Mucosa of rectum (tissue), 2 donors: ENCODE measurements around the gene GAS2.
"Not testable (repeated sequence)": the region's sequence is repeated elsewhere in the genome, so short reads cannot be mapped to it uniquely, and the experiment has no call there.

Source experiments
- H3K27ac ChIP-seq, 2 donors: one replicate each; pipeline ENCODE4 v1.7.0; 2013; ENCODE audit warnings: inconsistent platforms in 2 of 2, low read depth in 2 of 2, low read length in 2 of 2
- H3K27me3 ChIP-seq, 2 donors: one replicate each; pipeline ENCODE4 v1.7.0; 2013; ENCODE audit warnings: low read length in 2 of 2; ENCODE audit not compliant: control insufficient read depth in 2 of 2, insufficient read depth in 2 of 2
- H3K36me3 ChIP-seq, 2 donors: one replicate each; pipeline ENCODE4 v1.7.0; 2013; ENCODE audit warnings: low read length in 2 of 2; ENCODE audit not compliant: control insufficient read depth in 2 of 2, insufficient read depth in 2 of 2
- H3K4me1 ChIP-seq, 2 donors: one replicate each; pipeline ENCODE4 v1.7.0; 2013; ENCODE audit warnings: low read length in 2 of 2, mild to moderate bottlenecking in 1 of 2; ENCODE audit not compliant: control insufficient read depth in 2 of 2, insufficient read depth in 2 of 2
- H3K4me3 ChIP-seq, 2 donors: one replicate each; pipeline ENCODE4 v1.7.0; 2013; ENCODE audit warnings: low read length in 2 of 2
- H3K9ac ChIP-seq, 2 donors: one replicate each; pipeline ENCODE4 v1.7.0; 2013; ENCODE audit warnings: low read length in 2 of 2, low read depth in 1 of 2, mild to moderate bottlenecking in 1 of 2
- H3K9me3 ChIP-seq, 2 donors: one replicate each; pipeline ENCODE4 v1.7.0; 2013; ENCODE audit warnings: low read length in 2 of 2; ENCODE audit not compliant: control insufficient read depth in 2 of 2
- donor health status: healthy.
- donor health status: Normal muscosa, but diverticular disease.

The GAS2 gene

GRCh38 chr11:22640862-22641261, 25.5 kb upstream of the GAS2 start:
- H3K27ac ChIP-seq = no peak overlapping the region
- H3K36me3 ChIP-seq = no peaks in the 10 kb centered on the region
- no peak overlapping the region for H3K9ac ChIP-seq
- H3K9me3 ChIP-seq = no peaks in the 10 kb centered on the region
- H3K4me3 ChIP-seq = no peak overlapping the region
- no peaks in the 10 kb centered on the region for H3K27me3 ChIP-seq
- no peaks in the 10 kb centered on the region for H3K4me1 ChIP-seq

GRCh38 chr11:22641559-22641958, 24.9 kb upstream of the GAS2 start:
- no peaks in the 10 kb centered on the region for H3K27me3 ChIP-seq
- H3K9ac ChIP-seq = no peak overlapping the region
- no peaks in the 10 kb centered on the region for H3K36me3 ChIP-seq
- H3K9me3 ChIP-seq = no peaks in the 10 kb centered on the region
- no peak overlapping the region for H3K4me3 ChIP-seq
- H3K27ac ChIP-seq = no peak overlapping the region
- H3K4me1 ChIP-seq = no peaks in the 10 kb centered on the region

GRCh38 chr11:22652346-22652745, 14.1 kb upstream of the GAS2 start:
- H3K27ac ChIP-seq, H3K27me3 ChIP-seq, H3K9ac ChIP-seq, H3K4me1 ChIP-seq, H3K9me3 ChIP-seq, H3K4me3 ChIP-seq, H3K36me3 ChIP-seq: not testable (repeated sequence)

- Histone ChIP-seq H3K36me3 (no peaks in the 10 kb centered on the region), H3K4me1 (no peaks in the 10 kb centered on the region), H3K9me3 (no peaks in the 10 kb centered on the region), H3K27me3 (no peaks in the 10 kb centered on the region), H3K9ac (no peak overlapping the region), H3K4me3 (no peak overlapping the region), H3K27ac (no peak overlapping the region)
These were observed 10.3 kb upstream of the GAS2 start for GRCh38 chr11:22656130-22656529.

GRCh38 chr11:22657101-22657694, 9.2 kb upstream of the GAS2 start:
- Histone ChIP-seq H3K4me3 (no peak overlapping the region), H3K9ac (no peak overlapping the region), H3K4me1 (no peaks in the 10 kb centered on the region), H3K9me3 (no peaks in the 10 kb centered on the region), H3K36me3 (no peaks in the 10 kb centered on the region), H3K27me3 (no peaks in the 10 kb centered on the region), H3K27ac (no peak overlapping the region)

GRCh38 chr11:22659783-22660182, 6.6 kb upstream of the GAS2 start:
- Histone ChIP-seq H3K27ac (no peak overlapping the region), H3K9me3 (no peaks in the 10 kb centered on the region), H3K4me1 (no peaks in the 10 kb centered on the region), H3K4me3 (no peak overlapping the region), H3K9ac (no peak overlapping the region), H3K36me3 (no peaks in the 10 kb centered on the region), H3K27me3 (no peaks in the 10 kb centered on the region)

GRCh38 chr11:22666688-22667439, 453 bp downstream of the GAS2 start:
- Histone ChIP-seq H3K27ac (no peak overlapping the region), H3K4me3 (peak overlapping the region; percentile 26 to 59), H3K9ac (no peak overlapping the region), H3K27me3 (peaks cover 18 to 25% of the 10 kb centered on the region in 2 donors), H3K9me3 (no peaks in the 10 kb centered on the region), H3K4me1 (no peaks in the 10 kb centered on the region), H3K36me3 (no peaks in the 10 kb centered on the region)

GRCh38 chr11:22668005-22668796, 1.8 kb downstream of the GAS2 start:
- no peak overlapping the region for H3K4me3 ChIP-seq

GRCh38 chr11:22669368-22669767, 3.0 kb downstream of the GAS2 start:
- Histone ChIP-seq H3K27me3 (peaks cover 18 to 25% of the 10 kb centered on the region in 2 donors), H3K4me1 (no peaks in the 10 kb centered on the region), H3K9me3 (no peaks in the 10 kb centered on the region), H3K27ac (no peak overlapping the region), H3K4me3 (no peak overlapping the region), H3K9ac (no peak overlapping the region), H3K36me3 (no peaks in the 10 kb centered on the region)

More at GRCh38 chr11:22668005-22668796, 1.8 kb downstream of the GAS2 start:
- Histone ChIP-seq H3K36me3 (no peaks in the 10 kb centered on the region), H3K4me1 (no peaks in the 10 kb centered on the region), H3K27ac (no peak overlapping the region), H3K27me3 (peaks cover 18 to 25% of the 10 kb centered on the region in 2 donors), H3K9ac (no peak overlapping the region), H3K9me3 (no peaks in the 10 kb centered on the region)

- H3K27me3 ChIP-seq = peaks cover 13 to 23% of the 10 kb centered on the region in 2 donors
- peaks cover 0 to 3% of the 10 kb centered on the region in 2 donors for H3K4me1 ChIP-seq
- H3K27ac ChIP-seq = no peak overlapping the region
These were observed 4.4 kb downstream of the GAS2 start for GRCh38 chr11:22670830-22671229.

More at GRCh38 chr11:22670830-22671229, 4.4 kb downstream of the GAS2 start:
- no peak overlapping the region for H3K9ac ChIP-seq
- H3K36me3 ChIP-seq = no peaks in the 10 kb centered on the region
- no peak overlapping the region for H3K4me3 ChIP-seq
- H3K9me3 ChIP-seq = no peaks in the 10 kb centered on the region
